ENCODE data around the gene PIK3R2.

The PIK3R2 gene

DNA sequence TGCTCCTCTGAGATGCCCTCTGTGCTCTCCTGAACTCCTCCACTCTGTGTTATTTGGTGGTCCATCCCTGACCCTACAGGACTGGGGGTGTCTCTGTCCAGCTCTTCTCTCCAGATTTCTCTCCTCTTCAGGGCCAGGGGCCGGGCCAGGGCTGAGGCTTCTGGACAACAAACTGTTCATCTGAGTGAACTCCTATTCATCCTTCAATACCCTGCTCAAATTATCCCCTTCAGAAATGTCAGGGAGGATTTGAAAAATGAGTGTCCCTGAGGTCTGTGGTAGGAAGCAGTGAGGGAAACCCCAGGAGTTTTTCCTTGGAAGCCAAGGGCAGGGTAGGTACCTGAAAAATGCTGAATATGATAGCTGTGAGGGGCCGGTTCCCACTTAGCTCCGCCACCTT, 65.6 kb downstream of the PIK3R2 start:
- no peaks in the 10 kb centered on the region for H3K36me3 ChIP-seq (replicated peaks)
- H3K4me1 ChIP-seq, result no peaks in the 10 kb centered on the region
- in situ Hi-C loops (cut with MboI; ENCODE audit: low sequenced_read_pairs), result no loop called here
- H3K4me3 ChIP-seq, result no peak overlapping the region
- H3K27me3 ChIP-seq (ENCODE audit: low read depth), result 0 out of 2 replicates have a peak, but pooled peaks cover 3% of the 10 kb centered on the region
- no peak for DNase-seq (ENCODE audit: low spot score in 2 of 2)
- H3K9me3 ChIP-seq, result no peaks in the 10 kb centered on the region

Data from HAP-1 (cell line).